A549 (cell line): Measurements from ENCODE around the gene FZD1. TPM values are rescaled to one million over a fixed set of nuclear protein-coding genes. Genes with fewer than 3 reads are reported as not detected.

Source experiments
- ATAC-seq, 2 experiments: fragments of 200-7000 bp in 1 of 2; fragments of >200 bp in 1 of 2; cut with Nextera tagmentation in 1 of 2; cut with Tn5 transposase in 1 of 2; 3 replicates each; pipeline versions ENCODE4 v1.8.0 to v1.9.1; 2018 to 2020; ENCODE audit warnings: mild to moderate bottlenecking in 1 of 2, moderate library complexity in 1 of 2
- CTCF ChIA-PET: fragments of 300-600 bp; sonication (Branson Sonifier 250); formaldehyde crosslinking; extraction: SDS; loops from one replicate; lab custom pipeline; 2021; ENCODE audit warnings: antibody characterized with exemption, inconsistent platforms; lab: Yijun Ruan, JAX
- POLR2A ChIA-PET: fragments of 350-600 bp; formaldehyde crosslinking; extraction: SDS; loops from one replicate; lab custom pipeline; 2021; ENCODE audit warnings: antibody characterized with exemption, inconsistent platforms; lab: Yijun Ruan, JAX
- DNase-seq, 2 experiments: peaks; one replicate each; pipeline versions ENCODE4 v3.0.0 to v3.0.0-alpha.2; 2011 to 2016; ENCODE audit warnings: low read depth in 1 of 2, low spot score in 1 of 2
- FAIRE-seq: peaks from 2 replicates; lab custom pipeline; 2011; peaks lifted over from hg19 to GRCh38; lab: Jason Lieb, UNC
- H3K27ac ChIP-seq, 2 experiments: fragments of >200 bp; sonication (Bioruptor Twin); formaldehyde crosslinking; 3 replicates each; pipeline ENCODE4 v1.5.1; 2016 to 2017
- H3K4me1 ChIP-seq: fragments of >200 bp; sonication (Bioruptor Twin); formaldehyde crosslinking; 3 replicates; pipeline ENCODE4 v1.6.1; 2016
- H3K4me2 ChIP-seq: fragments of >200 bp; sonication (Bioruptor Twin); formaldehyde crosslinking; 3 replicates; pipeline ENCODE4 v1.6.1; 2016
- H3K4me3 ChIP-seq: fragments of >200 bp; sonication (Bioruptor Twin); formaldehyde crosslinking; 3 replicates; pipeline ENCODE4 v1.5.1; 2016
- H3K9me3 ChIP-seq: fragments of >200 bp; sonication (Bioruptor Twin); formaldehyde crosslinking; 3 replicates; pipeline ENCODE4 v1.6.1; 2016
- CBX2 ChIP-seq: fragments of 200-600 bp; sonication (generic); IDR thresholded peaks from 2 replicates; pipeline ENCODE4 v1.6.1; 2016; ENCODE audit warnings: low read depth, mild to moderate bottlenecking, borderline replicate concordance
- CBX8 ChIP-seq: fragments of 200-600 bp; sonication (generic); IDR thresholded peaks from 2 replicates; pipeline ENCODE4 v1.6.1; 2016
- CEBPB ChIP-seq, 2 experiments: fragments of >200 bp in 1 of 2; sonication (Bioruptor Twin) in 1 of 2; formaldehyde crosslinking in 1 of 2; IDR thresholded peaks; 2 replicates each; pipeline ENCODE4 v1.6.1; 2012 to 2016
- CHD4 ChIP-seq: fragments of 200-600 bp; sonication (generic); IDR thresholded peaks from 2 replicates; pipeline ENCODE4 v1.6.1; 2016; ENCODE audit warnings: antibody characterized with exemption, mild to moderate bottlenecking, borderline replicate concordance
- EHF ChIP-seq: fragments of 250-450 bp; sonication (Bioruptor Pico); IDR thresholded peaks from 2 replicates; pipeline ENCODE4 v1.5.0; 2020; ENCODE audit warnings: mild to moderate bottlenecking
- EHMT2 ChIP-seq: fragments of 200-600 bp; sonication (generic); IDR thresholded peaks from 2 replicates; pipeline ENCODE4 v1.6.1; 2016; ENCODE audit warnings: antibody characterized with exemption, low read depth, mild to moderate bottlenecking, moderate library complexity
- ELK1 ChIP-seq: fragments of 150-350 bp; IDR thresholded peaks from 2 replicates; pipeline ENCODE4 v1.6.1; 2014; ENCODE audit warnings: low read depth, mild to moderate bottlenecking, low read length
- FOSB ChIP-seq: fragments of 250-450 bp; sonication (Bioruptor Pico); IDR thresholded peaks from 2 replicates; pipeline ENCODE4 v1.5.0; 2020; ENCODE audit warnings: mild to moderate bottlenecking, moderate library complexity
- FOSL2 ChIP-seq, 2 experiments: fragments of 450-650 bp in 1 of 2; fragments of >200 bp in 1 of 2; sonication (Bioruptor Twin) in 1 of 2; formaldehyde crosslinking; IDR thresholded peaks; 2 replicates each; pipeline versions ENCODE4 v1.5.0 to v1.6.1; 2016 to 2020; ENCODE audit warnings: mild to moderate bottlenecking in 1 of 2, moderate library complexity in 1 of 2
- FOXS1 ChIP-seq: fragments of 250-450 bp; sonication (Bioruptor Pico); IDR thresholded peaks from 2 replicates; pipeline ENCODE4 v1.5.0; 2020; ENCODE audit warnings: mild to moderate bottlenecking, moderate library complexity
- HMGXB4 ChIP-seq: fragments of 250-450 bp; sonication (Bioruptor Pico); IDR thresholded peaks from 2 replicates; pipeline ENCODE4 v1.5.0; 2021; ENCODE audit warnings: mild to moderate bottlenecking, moderate library complexity, borderline replicate concordance
- HOXB13 ChIP-seq: fragments of 250-450 bp; sonication (Bioruptor Pico); IDR thresholded peaks from 2 replicates; pipeline ENCODE4 v1.5.0; 2020; ENCODE audit warnings: low read depth, mild to moderate bottlenecking, moderate library complexity
- JUNB ChIP-seq: fragments of >200 bp; sonication (Bioruptor Twin); formaldehyde crosslinking; IDR thresholded peaks from 2 replicates; pipeline ENCODE4 v1.6.1; 2016
- KDM1A ChIP-seq: fragments of 200-600 bp; sonication (generic); IDR thresholded peaks from 2 replicates; pipeline ENCODE4 v1.6.1; 2016; ENCODE audit warnings: low read depth, mild to moderate bottlenecking
- KDM5A ChIP-seq: fragments of 200-600 bp; sonication (generic); IDR thresholded peaks from 2 replicates; pipeline ENCODE4 v1.6.1; 2016; ENCODE audit warnings: antibody characterized with exemption, mild to moderate bottlenecking
- MAFK ChIP-seq: fragments of 450-650 bp; IDR thresholded peaks from 2 replicates; pipeline ENCODE4 v1.6.1; 2014; ENCODE audit not compliant: partially characterized antibody
- MAX ChIP-seq: IDR thresholded peaks from 2 replicates; pipeline ENCODE4 v1.6.1; 2012
- MYC ChIP-seq: IDR thresholded peaks from 2 replicates; pipeline ENCODE4 v1.6.1; 2012; ENCODE audit warnings: mild to moderate bottlenecking, inconsistent platforms, low read length, improper control_type of control experiment, borderline replicate concordance
- NR3C1 ChIP-seq: fragments of >200 bp; sonication (Bioruptor Twin); formaldehyde crosslinking; IDR thresholded peaks from 3 replicates; pipeline ENCODE4 v1.6.1; 2017
- POLR2A ChIP-seq: IDR thresholded peaks from 2 replicates; pipeline ENCODE4 v1.6.1; 2012; ENCODE audit warnings: mild to moderate bottlenecking, low read length
- RARB ChIP-seq: fragments of 250-450 bp; sonication (Bioruptor Pico); IDR thresholded peaks from 2 replicates; pipeline ENCODE4 v1.8.0; 2021; ENCODE audit warnings: mild to moderate bottlenecking, moderate library complexity
- RCOR1 ChIP-seq: fragments of 150-350 bp; IDR thresholded peaks from 2 replicates; pipeline ENCODE4 v1.6.1; 2014; ENCODE audit warnings: antibody characterized with exemption, low read length, low read depth
- RFX5 ChIP-seq: fragments of 450-650 bp; IDR thresholded peaks from 2 replicates; pipeline ENCODE4 v1.7.1; 2014; ENCODE audit warnings: antibody characterized with exemption, mild to moderate bottlenecking, moderate library complexity
- SREBF2 ChIP-seq: fragments of 450-650 bp; IDR thresholded peaks from 2 replicates; pipeline ENCODE4 v1.6.1; 2014; ENCODE audit warnings: mild to moderate bottlenecking, moderate library complexity
- TFCP2L1 ChIP-seq: fragments of 250-450 bp; sonication (Bioruptor Pico); IDR thresholded peaks from 2 replicates; pipeline ENCODE4 v1.5.0; 2021; ENCODE audit warnings: mild to moderate bottlenecking
- TP53 ChIP-seq: fragments of 250-450 bp; sonication (Bioruptor Pico); IDR thresholded peaks from 2 replicates; pipeline ENCODE4 v1.5.0; 2021; ENCODE audit warnings: mild to moderate bottlenecking, moderate library complexity
- USF2 ChIP-seq: fragments of 450-650 bp; IDR thresholded peaks from 2 replicates; pipeline ENCODE4 v1.6.1; 2014; ENCODE audit warnings: antibody characterized with exemption
- ZNF302 ChIP-seq: fragments of 250-450 bp; sonication (Bioruptor Pico); IDR thresholded peaks from 2 replicates; pipeline ENCODE4 v1.9.0; 2021; ENCODE audit warnings: inconsistent platforms, mild to moderate bottlenecking, moderate library complexity
- WGBS: methylation state at CpG from one replicate; pipeline ENCODE4 v1.1.6; 2017; ENCODE audit errors: missing lambda C conversion rate; 5-methylcytosine and 5-hydroxymethylcytosine counted together
- polyA plus RNA-seq, 4 experiments: library from polyadenylated mRNA; depleted of rRNA in 3 of 4; stranded (reverse); fragments of >200 nt; fragmentation: RNase III in 1 of 4; extraction: RNeasy Plus Mini Kit Qiagen cat#74134 plus additional on column Dnase treatment in 1 of 4; gene quantifications; 2 replicates in 3 of 4; 3 replicates in 1 of 4; pipeline ENCODE4 v1.2.3, GENCODE V29; 2011 to 2017

Gene FZD1
- polyA plus RNA-seq, 2 of the 4 experiments (the other 2 are of a cell fraction) = 1.4 TPM

GRCh38 chr7:91267171-91267955 is 3.1 kb downstream of the FZD1 start:
- ChIA-PET CTCF (no interaction called here), POLR2A (no interaction called here)
- Histone ChIP-seq H3K4me1 (peaks cover 6% of the 10 kb centered on the region; the same call in 1 of the 3 replicates), H3K4me3 (no peak overlapping the region), H3K4me2 (no peak overlapping the region), H3K9me3 (no peaks in the 10 kb centered on the region), H3K27ac (no peak overlapping the region)
- FAIRE-seq = no peak
- TF ChIP-seq RARB (no peak), JUNB (no peak), CBX8 (no peak), RCOR1 (no peak), EHMT2 (no peak), CHD4 (no peak), CEBPB (IDR thresholded peaks at IDR 0.05) (no peak), MYC (no peak), HOXB13 (CRISPR knock-in tag) (no peak), MAX (no peak), KDM1A (no peak), FOSL2 (IDR thresholded peaks at IDR 0.05) (no peak), FOSL2 (CRISPR knock-in tag; IDR thresholded peaks at IDR 0.05) (no peak), TP53 (CRISPR knock-in tag) (no peak), KDM5A (no peak), FOSB (CRISPR knock-in tag) (no peak)
- DNase-seq = no peak
- 92% methylated on average over 29 of the region's 29 CpGs for WGBS
- ATAC-seq = no peak

GRCh38 chr7:91270372-91270771 is 6.1 kb downstream of the FZD1 start:
- DNase-seq (no peak), ATAC-seq (no peak), FAIRE-seq (no peak)
- TF ChIP-seq RFX5 (no peak), NR3C1 (no peak), MAFK (no peak), TFCP2L1 (CRISPR knock-in tag) (no peak), POLR2A (no peak), USF2 (no peak), EHF (no peak), CEBPB (IDR thresholded peaks at IDR 0.05) (no peak), SREBF2 (no peak), FOXS1 (no peak), ELK1 (no peak), CBX2 (no peak), RCOR1 (no peak), FOSB (CRISPR knock-in tag) (no peak), HMGXB4 (no peak), CBX8 (no peak), ZNF302 (CRISPR knock-in tag) (no peak)
- H3K27ac ChIP-seq = no peak overlapping the region
- ChIA-PET POLR2A (no interaction called here), CTCF (no interaction called here)
- WGBS = 73% methylated on average over 3 of the region's 3 CpGs
- H3K4me3 ChIP-seq = no peak overlapping the region
- peaks cover 2% of the 10 kb centered on the region; the same call in 1 of the 3 replicates for H3K4me1 ChIP-seq
- H3K9me3 ChIP-seq = no peaks in the 10 kb centered on the region
- H3K4me2 ChIP-seq = no peak overlapping the region
